Activated naive CD4-positive, alpha-beta T cell treated with Interleukin-2 at 50 U/mL for 16 hours (primary cell): ENCODE results near the gene PRCC.

Experiments
- DNase-seq: peaks from one replicate; pipeline ENCODE4 v3.0.0-alpha.2; 2020

Gene PRCC

GRCh38 chr1:156767101-156767878 is at the start of gene PRCC:
PRCC (plus strand) TSS chr1:156767535; CDS start chr1:156767772, 237 bp downstream.
- DNase-seq, result peak; percentile 97

DNA sequence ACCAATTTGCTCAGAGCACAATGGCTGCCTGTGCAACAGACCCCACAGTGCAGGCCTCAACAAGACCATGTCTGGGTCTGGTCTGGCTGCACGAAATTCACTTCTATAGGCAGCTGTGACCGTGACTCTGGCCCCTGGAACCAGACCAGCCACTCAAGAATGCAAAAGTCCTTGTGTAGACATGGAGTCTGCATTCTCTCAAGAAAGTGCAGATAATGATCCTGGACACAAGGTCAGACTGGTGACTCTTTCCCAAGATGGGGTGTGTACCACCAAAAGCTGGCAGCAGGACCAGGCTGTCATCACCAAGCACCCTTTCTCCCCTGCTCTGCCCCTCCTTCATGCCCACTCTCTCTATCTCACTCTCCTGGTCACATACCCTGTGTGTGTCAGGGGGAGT is 46.2 kb upstream of the PRCC start:
- DNase-seq, result no peak

DNA sequence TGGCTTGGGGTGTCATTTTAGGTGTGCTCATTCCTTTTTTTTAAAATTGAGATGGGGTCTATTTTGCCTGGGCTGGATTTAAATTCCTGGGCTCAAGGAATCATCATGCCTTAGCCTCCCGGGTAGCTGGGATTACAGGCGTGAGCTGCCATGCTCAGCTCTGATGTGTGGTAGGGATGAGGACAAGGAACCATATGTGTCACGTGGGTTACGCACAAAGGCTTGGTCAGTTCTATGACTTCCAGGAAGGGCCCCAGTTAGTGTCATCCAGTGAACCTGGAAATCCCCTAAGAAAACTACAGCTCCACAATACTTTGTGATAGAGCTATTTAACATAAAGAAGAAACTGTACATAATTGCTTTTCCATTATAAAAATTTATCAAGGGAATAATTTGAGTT is 45.8 kb upstream of the PRCC start:
- no peak for DNase-seq

DNA sequence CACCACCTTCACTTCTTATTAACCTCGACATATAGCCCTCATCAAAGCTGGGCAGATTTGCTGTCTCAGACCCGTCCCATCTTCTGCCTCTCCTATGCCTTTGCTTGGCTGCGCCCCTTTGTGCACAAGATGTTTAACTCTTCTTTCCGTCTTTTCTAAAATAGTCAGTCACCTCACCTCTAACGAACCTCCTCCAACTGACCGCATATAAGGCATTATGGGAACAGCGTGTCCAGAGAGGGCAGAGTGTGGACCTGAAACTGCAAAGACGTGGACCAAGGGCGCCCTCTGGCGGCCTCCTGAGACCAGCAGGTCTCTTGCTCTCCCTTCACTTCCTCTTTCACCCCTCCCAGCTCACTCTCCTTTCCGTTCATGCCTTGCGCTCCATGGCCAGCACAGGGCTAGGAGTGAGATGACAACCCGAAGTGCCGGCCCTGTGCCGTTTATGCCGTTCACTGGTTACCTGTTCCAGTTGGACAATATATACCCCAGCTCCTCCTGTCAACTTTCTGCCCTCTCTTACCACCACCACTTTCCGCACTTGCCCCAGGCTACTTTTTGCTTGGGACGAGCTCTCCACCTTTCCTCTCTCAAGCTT is 41.6 kb upstream of the PRCC start:
- DNase-seq, result peak; percentile 81

- peak; percentile 57 for DNase-seq
Measured at GRCh38 chr1:156726549-156727226, 40.6 kb upstream of the PRCC start.

DNA sequence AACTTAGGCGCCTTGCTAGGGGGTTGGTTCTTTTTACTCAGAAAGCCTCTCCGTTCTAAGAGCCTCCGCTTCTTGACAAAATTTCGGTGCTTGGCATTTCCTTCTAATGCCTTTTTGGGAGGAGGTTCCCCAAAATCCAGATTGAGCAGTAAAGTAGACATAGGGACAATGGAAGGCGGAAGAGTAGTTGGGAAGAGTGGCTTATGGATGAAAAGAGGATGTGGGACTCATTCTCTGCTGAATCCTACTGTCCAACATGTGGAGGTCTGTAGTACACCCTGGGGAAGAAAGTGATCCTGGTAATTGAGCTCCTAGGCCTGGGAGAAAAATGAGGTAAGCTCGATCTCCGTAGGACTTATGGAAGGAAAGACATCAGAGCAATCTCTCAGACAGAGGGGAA is 39.8 kb upstream of the PRCC start:
- DNase-seq, result no peak

GRCh38 chr1:156727926-156728598 is 39.3 kb upstream of the PRCC start, which contains the start of gene METTL25B:
METTL25B (plus strand) TSS chr1:156728469; CDS start chr1:156729105, 636 bp downstream.
- peak; percentile 82 for DNase-seq

DNA sequence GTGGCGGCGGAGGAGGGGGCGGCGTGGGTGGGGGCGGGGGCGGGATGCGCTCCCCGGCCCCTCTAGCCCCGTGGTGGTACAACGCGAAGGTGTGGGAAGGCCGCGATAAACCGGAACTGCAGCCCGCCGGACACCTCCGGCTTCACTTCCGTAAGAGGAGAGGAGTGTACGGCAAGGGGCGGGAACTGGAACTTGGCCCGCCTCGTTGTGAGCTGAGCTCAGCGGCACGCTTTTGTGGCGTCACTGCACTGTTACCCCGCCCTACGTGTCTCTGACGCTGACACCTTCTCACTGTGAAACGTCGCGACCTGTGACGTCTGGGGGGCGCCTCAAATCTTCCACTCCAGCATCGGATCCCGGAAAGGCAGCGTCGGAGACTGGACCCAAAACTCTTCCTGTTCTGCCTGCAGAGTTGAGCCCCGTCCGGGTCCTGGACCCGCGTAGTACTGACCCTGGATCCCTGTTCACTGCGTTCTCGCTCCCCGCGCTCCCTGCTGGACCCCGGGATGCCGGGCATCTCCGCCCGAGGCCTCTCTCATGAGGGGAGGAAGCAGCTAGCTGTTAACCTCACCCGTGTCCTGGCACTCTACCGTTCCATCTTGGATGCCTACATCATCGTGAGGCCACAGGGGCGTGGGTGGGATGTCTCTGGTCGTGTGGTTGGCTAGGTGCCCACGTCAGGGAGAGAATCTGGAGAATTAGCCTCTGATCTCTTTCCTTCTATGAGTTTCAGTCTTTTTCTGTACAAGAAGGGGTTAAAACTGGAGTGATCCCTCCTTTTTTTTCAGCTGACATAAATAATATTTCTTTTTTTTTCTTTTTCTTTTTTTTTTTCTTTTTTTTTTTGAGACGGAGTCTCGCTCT is 38.5 kb upstream of the PRCC start, which contains the start of gene ISG20L2:
TSS of gene ISG20L2 (minus strand) at position 168 of the 864 bp plus-strand sequence. CDS start 1,114 bp downstream, outside the sequence.
- DNase-seq, result peak; percentile 96

- no peak for DNase-seq
Measured at GRCh38 chr1:156733989-156734584, 33.2 kb upstream of the PRCC start.

DNA sequence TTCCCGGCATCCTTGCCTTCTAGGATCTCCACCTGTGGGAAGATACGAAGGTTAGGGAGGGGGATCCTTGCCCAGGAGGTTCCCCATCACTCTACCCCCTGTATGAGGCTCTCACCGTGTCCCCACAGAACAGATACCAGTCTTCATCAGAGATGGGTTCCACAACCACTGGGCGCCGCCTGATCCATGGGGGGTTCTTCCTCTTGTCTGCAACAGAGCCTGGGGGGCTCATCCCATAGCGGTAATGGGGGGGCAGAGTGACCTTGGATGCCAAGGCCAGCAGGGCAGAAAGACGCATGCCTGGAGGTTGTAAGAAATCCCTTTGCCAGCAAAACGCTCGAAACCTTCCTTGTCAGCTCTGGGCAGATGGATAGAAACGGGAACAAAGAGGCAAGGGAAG is 28.9 kb upstream of the PRCC start:
- DNase-seq, result no peak

DNA sequence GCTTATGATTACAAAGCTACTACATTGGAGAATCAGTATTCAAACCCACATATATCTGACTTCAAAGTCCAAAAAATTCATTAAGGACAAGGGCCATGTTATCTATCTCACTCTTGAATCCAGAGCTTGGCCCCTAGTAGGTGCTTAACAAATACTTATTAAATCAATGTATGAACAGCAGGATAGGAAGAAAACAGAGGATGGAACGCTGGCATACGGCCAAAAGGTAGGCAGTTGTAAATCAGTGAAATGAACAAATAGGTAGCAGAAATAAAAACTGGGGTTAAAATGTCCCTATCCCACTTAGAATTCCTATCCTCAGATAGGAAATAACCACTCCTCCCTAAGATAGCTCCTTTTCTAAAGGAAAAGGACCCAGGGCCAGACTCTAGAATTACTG is 28.4 kb upstream of the PRCC start:
- no peak for DNase-seq

DNA sequence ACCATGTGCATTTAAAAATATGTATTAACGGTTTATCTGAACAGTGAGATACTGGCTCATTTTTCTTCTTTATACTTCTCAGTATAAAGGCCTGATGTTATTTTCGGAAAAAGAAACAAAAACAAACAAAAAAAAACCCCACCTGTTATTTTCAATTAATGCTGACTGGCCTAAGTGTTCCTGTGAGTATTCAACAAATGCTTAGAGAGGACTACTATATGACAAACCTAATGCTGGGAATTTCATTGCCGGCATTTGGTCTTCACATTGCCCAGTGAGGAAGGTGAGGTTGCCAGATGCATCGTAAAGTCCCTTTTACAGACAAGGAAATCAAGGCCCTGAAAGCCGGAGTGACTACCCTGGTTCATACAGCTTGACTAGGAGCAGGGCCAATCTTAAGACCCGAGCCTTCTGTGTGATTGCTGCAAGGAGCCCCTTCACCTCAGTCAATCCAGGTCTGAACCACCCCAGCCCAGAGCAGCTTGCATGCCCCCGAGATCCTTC is 27.0 kb upstream of the PRCC start:
- DNase-seq, result no peak

- peak; percentile 96 for DNase-seq
Measured at GRCh38 chr1:156740741-156741480, 26.4 kb upstream of the PRCC start, which contains the start of gene MRPL24. MRPL24 (minus strand) TSS chr1:156741088; CDS start chr1:156738704, 2,384 bp downstream.

DNA sequence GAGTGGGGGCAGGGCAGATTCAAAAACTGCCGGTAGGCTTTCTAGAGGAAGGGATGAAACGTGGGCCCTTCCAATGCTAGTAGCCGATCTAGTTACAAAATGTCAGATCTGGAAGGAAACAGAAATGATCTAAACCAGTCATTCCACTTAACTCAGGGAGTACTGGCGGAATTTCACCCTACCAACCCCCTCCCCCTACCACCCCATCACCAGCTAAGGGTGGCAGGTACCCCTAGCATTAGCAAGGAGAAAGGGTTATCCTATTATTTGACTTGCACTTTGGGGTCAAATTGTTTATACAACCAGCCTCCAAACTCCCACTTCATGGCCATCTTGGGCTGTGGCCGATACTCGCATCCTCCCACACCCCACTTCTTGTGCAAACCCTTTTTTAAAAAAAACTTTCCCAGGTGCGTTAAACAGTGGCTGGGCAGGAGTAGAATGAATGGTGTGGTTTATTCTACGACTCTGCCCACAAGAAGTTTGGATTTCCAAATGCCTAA is 25.8 kb upstream of the PRCC start:
- DNase-seq, result peak; percentile 50

DNA sequence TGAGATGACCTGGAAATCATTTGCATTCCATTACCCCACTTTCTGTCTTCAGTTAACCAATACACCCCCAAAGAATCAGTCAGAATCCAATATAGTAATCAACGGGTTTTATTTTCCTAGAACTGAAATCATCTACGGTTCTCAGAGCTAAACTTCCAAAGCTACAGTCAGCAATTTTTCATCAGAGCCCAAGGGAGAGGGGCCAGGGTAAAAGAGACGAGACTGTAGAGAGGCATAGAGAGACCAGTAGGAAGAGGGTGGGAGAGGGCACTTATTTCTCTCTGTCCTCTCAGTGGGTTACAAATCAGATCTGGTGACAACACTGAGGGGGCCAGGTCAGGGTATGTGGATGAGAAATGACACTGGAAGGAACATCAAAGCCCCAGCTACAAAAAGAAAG is 25.3 kb upstream of the PRCC start:
- no peak for DNase-seq

DNA sequence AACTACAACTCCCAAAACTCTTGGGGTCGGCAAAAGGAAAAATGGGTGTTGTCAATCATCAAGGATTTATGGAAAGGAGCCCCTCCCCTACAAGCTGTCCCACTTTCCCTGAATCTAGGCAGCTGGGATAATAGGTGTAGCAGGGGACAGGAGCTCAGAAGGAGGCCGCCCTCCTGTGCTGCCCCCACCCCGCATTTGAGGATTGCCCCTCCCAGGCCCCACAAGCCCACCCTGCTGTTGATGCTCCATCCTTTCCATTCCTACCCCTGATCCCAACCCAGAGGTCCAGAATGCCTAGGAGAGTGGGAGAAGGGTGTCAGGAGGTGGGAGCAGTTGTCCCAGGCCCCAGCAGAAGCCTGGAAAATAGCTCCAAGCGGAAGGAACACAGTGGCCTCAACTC is 24.5 kb upstream of the PRCC start:
- no peak for DNase-seq

DNA sequence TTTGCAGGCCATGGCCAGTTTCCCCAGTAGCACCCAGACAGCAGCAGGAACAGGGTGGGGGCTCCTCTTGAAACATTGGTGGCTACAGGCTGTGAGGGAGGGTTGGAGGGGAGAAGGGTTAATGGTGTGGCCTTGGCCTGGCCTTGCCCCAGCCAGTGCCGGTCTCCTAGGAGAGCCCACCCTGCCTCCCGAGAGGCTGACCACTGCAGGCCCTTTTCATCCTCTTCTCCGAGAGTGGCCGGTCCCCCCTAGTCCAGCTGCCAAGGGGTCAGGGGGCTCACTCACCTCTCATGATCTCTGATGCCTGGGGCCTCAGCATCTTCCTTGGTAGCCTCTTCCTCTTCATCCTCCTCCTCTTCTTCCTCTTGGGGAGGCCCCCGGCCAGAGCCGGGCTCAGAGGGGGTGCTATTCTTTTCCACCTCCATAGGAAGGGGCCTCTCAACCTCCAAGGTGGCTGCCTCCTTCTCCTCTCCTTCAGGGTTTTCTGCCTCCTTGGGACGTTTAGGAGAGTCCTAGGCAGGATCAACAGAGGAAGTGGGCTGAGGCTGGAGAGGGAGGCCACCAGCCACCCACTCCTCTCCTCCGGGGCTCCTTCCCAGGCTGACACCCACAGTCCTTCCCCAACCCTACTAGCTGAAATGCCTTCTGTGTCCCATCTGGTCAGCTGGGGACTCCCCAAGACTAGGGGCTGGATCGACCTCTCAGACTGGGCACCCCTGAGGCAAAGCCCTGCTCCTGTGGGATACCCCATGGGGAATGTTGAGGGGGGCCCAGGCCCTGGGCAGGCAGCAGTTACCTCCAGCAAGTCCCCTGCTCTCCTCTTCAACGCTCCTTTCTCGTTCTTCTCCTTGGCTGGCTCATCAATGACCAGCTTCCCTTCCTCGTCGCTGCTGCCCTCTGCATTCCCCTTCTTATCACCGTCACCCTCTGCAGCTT is 23.7 kb upstream of the PRCC start:
- no peak for DNase-seq

DNA sequence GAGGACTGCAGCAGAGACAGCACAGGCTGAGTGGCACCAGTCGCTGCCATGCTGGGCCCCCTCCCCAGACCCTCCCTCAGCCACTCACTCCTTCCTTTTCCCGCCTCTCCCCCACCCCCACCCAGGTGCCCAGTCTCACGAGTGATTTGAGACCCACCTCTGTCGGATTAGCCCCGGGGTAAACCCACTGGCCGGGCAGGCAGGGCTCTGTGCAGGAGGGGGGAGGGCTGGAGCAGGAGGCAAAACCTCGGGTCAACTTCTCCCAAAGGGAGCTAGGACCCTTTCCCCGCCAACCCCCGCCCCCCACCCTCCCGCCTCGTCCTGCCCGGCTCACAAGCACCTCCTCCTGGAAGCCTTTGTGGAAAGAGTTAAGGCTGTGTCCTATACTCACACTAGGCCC is 23.0 kb upstream of the PRCC start:
- DNase-seq, result no peak

GRCh38 chr1:156744786-156745419 is 22.4 kb upstream of the PRCC start:
- no peak for DNase-seq
